Endothelial cell of umbilical vein (primary cell): Measurements from ENCODE around the gene BTLA.

ENCODE experiments used
- EZH2 ChIP-seq: IDR thresholded peaks from 2 replicates; pipeline ENCODE4 v1.6.1; 2012; ENCODE audit warnings: borderline replicate concordance, low read depth, mild to moderate bottlenecking, moderate library complexity, low read length, inconsistent platforms; ENCODE audit not compliant: severe bottlenecking
- FOS ChIP-seq: IDR thresholded peaks from 2 replicates; pipeline ENCODE4 v1.6.1; 2011; ENCODE audit warnings: mild to moderate bottlenecking, low read length, moderate library complexity, borderline replicate concordance; ENCODE audit not compliant: insufficient read depth
- GATA2 ChIP-seq: IDR thresholded peaks from 2 replicates; pipeline ENCODE4 v1.7.0; 2011; ENCODE audit warnings: low read depth, mild to moderate bottlenecking, moderate library complexity, mixed read lengths, low read length; ENCODE audit not compliant: insufficient read length, insufficient read depth
- JUN ChIP-seq: IDR thresholded peaks from 2 replicates; pipeline ENCODE4 v1.6.1; 2011; ENCODE audit warnings: borderline replicate concordance, low read depth; ENCODE audit not compliant: insufficient read length, insufficient read depth
- MAX ChIP-seq: IDR thresholded peaks from 2 replicates; pipeline ENCODE4 v1.6.1; 2011; ENCODE audit not compliant: insufficient read depth, insufficient read length
- MYC ChIP-seq: IDR thresholded peaks from one replicate; pipeline ENCODE4 v1.6.1; 2011; ENCODE audit warnings: mild to moderate bottlenecking, low read depth, low read length
- POLR2A ChIP-seq: IDR thresholded peaks from 2 replicates; pipeline ENCODE4 v1.6.1; 2012; ENCODE audit warnings: low read depth, mild to moderate bottlenecking, control low read depth, low read length
- POLR2AphosphoS5 ChIP-seq: IDR thresholded peaks from 2 replicates; pipeline ENCODE4 v1.6.1; 2012; ENCODE audit warnings: low read depth, mild to moderate bottlenecking, control low read depth, low read length, moderate library complexity; ENCODE audit not compliant: insufficient read depth
- TF ChIP-seq, protein P1 (sequence below), 2 donors: IDR thresholded peaks; 1 replicate in 1 of 2; 2 replicates in 1 of 2; pipeline ENCODE4 v1.5.1; 2011; ENCODE audit warnings: low read length in 2 of 2, mild to moderate bottlenecking in 2 of 2, moderate library complexity in 2 of 2, control low read depth in 1 of 2, inconsistent platforms in 1 of 2, low read depth in 1 of 2; ENCODE audit not compliant: insufficient read depth in 1 of 2; ENCODE audit errors: extremely low read depth in 1 of 2

DNA sequence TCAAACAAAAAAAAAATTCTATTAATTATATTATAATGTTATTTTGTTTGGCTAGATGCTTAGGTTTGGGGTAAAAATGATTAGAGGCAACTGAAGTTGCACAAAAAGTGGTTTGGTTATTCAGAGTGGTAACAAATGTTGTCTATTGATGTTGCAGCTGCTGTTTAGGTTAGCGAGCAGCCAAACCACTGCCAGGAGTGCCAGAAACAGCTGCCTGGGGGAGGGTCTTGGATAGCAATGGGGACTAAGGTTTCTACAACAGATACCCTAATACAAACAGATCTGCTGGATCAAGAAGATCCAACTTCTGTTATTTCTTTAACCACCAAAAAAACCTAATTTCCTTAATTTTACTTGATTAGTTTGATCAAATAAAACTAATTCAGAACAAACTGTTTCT, 26.6 kb downstream of the BTLA start:
- no peak for TF ChIP-seq POLR2A
- TF ChIP-seq EZH2, result no peak
- TF ChIP-seq, protein P1, sequence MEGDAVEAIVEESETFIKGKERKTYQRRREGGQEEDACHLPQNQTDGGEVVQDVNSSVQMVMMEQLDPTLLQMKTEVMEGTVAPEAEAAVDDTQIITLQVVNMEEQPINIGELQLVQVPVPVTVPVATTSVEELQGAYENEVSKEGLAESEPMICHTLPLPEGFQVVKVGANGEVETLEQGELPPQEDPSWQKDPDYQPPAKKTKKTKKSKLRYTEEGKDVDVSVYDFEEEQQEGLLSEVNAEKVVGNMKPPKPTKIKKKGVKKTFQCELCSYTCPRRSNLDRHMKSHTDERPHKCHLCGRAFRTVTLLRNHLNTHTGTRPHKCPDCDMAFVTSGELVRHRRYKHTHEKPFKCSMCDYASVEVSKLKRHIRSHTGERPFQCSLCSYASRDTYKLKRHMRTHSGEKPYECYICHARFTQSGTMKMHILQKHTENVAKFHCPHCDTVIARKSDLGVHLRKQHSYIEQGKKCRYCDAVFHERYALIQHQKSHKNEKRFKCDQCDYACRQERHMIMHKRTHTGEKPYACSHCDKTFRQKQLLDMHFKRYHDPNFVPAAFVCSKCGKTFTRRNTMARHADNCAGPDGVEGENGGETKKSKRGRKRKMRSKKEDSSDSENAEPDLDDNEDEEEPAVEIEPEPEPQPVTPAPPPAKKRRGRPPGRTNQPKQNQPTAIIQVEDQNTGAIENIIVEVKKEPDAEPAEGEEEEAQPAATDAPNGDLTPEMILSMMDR (IDR thresholded peaks at IDR 0.05; ENCODE audit: extremely low read depth in 1 of 2, insufficient read depth in 1 of 2, low read depth in 1 of 2, low read length in 2 of 2), result no peak
- TF ChIP-seq GATA2, result no peak
- TF ChIP-seq FOS, result no peak
- TF ChIP-seq POLR2AphosphoS5, result no peak
- no peak for TF ChIP-seq MAX
- no peak for TF ChIP-seq MYC
- TF ChIP-seq JUN, result no peak
